Midbrain (tissue), 1 donor: ENCODE measurements around the gene AMN.

Experiments
- DNase-seq: peaks from one replicate; lab custom pipeline; 2025; lab: John Stamatoyannopoulos, UW

AMN gene

GRCh38 chr14:102943979-102944378 is 21.5 kb downstream of the AMN start:
- DNase-seq: no peak

- DNase-seq: no peak
Measured at GRCh38 chr14:102944448-102945330, 22.2 kb downstream of the AMN start.

- DNase-seq: no peak
Measured at GRCh38 chr14:102945346-102946130, 23.1 kb downstream of the AMN start.

GRCh38 chr14:102947321-102948103 is 25.0 kb downstream of the AMN start:
- no peak for DNase-seq

GRCh38 chr14:102948698-102949061 is 26.2 kb downstream of the AMN start:
- DNase-seq: no peak

- no peak for DNase-seq
Measured at GRCh38 chr14:102949062-102949800, 26.8 kb downstream of the AMN start.

GRCh38 chr14:102949801-102950451 is 27.5 kb downstream of the AMN start:
- peak; percentile 80 for DNase-seq

- peak; percentile 90 for DNase-seq
Measured at GRCh38 chr14:102951034-102951433, 28.6 kb downstream of the AMN start.

- DNase-seq: no peak
Measured at GRCh38 chr14:102951799-102952198, 29.3 kb downstream of the AMN start.

- no peak for DNase-seq
Measured at GRCh38 chr14:102952276-102952675, 29.8 kb downstream of the AMN start.

- no peak for DNase-seq
Measured at GRCh38 chr14:102953100-102953499, 30.6 kb downstream of the AMN start.

- no peak for DNase-seq
Measured at GRCh38 chr14:102954081-102954789, 31.8 kb downstream of the AMN start.

- DNase-seq: no peak
Measured at GRCh38 chr14:102955636-102956408, 33.4 kb downstream of the AMN start.

GRCh38 chr14:102957222-102957621 is 34.8 kb downstream of the AMN start:
- DNase-seq: no peak

- DNase-seq: no peak
Measured at GRCh38 chr14:102958461-102958860, 36.0 kb downstream of the AMN start.

- no peak for DNase-seq
Measured at GRCh38 chr14:102962111-102962627, 39.7 kb downstream of the AMN start.

GRCh38 chr14:102964152-102964730 is 41.8 kb downstream of the AMN start:
- DNase-seq: no peak

- no peak for DNase-seq
Measured at GRCh38 chr14:102965282-102965681, 42.8 kb downstream of the AMN start.
